OCI-LY1 (cell line): ENCODE results near the gene PGBD5.

ENCODE experiments used
- H2AFZ ChIP-seq: fragments of 200-600 bp; sonication (generic), shearing (Covaris generic); 2 replicates; pipeline ENCODE4 v1.6.0; 2014; ENCODE audit warnings: antibody characterized with exemption, mild to moderate bottlenecking, low read length
- H3F3A ChIP-seq: fragments of 200-600 bp; sonication (generic), shearing (Covaris generic); 2 replicates; pipeline ENCODE4 v1.6.0; 2014; ENCODE audit warnings: mild to moderate bottlenecking, antibody characterized with exemption, low read length, moderate library complexity; ENCODE audit not compliant: insufficient read depth
- H3K27ac ChIP-seq: fragments of 200-600 bp; sonication (generic); 2 replicates; pipeline ENCODE4 v1.5.1; 2014; ENCODE audit warnings: low read length, mixed run types, mild to moderate bottlenecking, low read depth; ENCODE audit not compliant: poor library complexity, severe bottlenecking
- H3K27me3 ChIP-seq: fragments of 200-600 bp; sonication (generic); 2 replicates; pipeline ENCODE4 v1.6.0; 2014; ENCODE audit warnings: antibody characterized with exemption, mild to moderate bottlenecking, low read length, moderate library complexity; ENCODE audit not compliant: insufficient read depth
- H3K36me3 ChIP-seq: fragments of 200-600 bp; sonication (generic); 2 replicates; pipeline ENCODE4 v1.6.1; 2014; ENCODE audit warnings: mild to moderate bottlenecking, antibody characterized with exemption, low read length, moderate library complexity, mixed read lengths; ENCODE audit not compliant: insufficient read depth
- H3K4me1 ChIP-seq: fragments of 200-600 bp; sonication (generic); 2 replicates; pipeline ENCODE4 v1.5.1; 2014; ENCODE audit warnings: mild to moderate bottlenecking, low read length, moderate library complexity; ENCODE audit not compliant: insufficient read depth, severe bottlenecking
- H3K4me2 ChIP-seq: fragments of 200-600 bp; sonication (generic), shearing (Covaris generic); 2 replicates; pipeline ENCODE4 v1.6.1; 2014; ENCODE audit warnings: low read length
- H3K4me3 ChIP-seq: fragments of 200-600 bp; sonication (generic); 2 replicates; pipeline ENCODE4 v1.5.1; 2014; ENCODE audit warnings: low read length, low read depth, mild to moderate bottlenecking, mixed read lengths; ENCODE audit not compliant: poor library complexity, severe bottlenecking
- H3K79me2 ChIP-seq: fragments of 200-600 bp; shearing (Covaris generic); 2 replicates; pipeline ENCODE4 v1.6.1; 2016; ENCODE audit warnings: mixed run types, low read length, mixed read lengths; ENCODE audit not compliant: insufficient read depth
- H3K9ac ChIP-seq: fragments of 200-600 bp; sonication (generic), shearing (Covaris generic); 2 replicates; pipeline ENCODE4 v1.6.1; 2014; ENCODE audit warnings: mild to moderate bottlenecking, low read length, mixed read lengths
- H3K9me2 ChIP-seq: fragments of 200-600 bp; sonication (generic), shearing (Covaris generic); 2 replicates; pipeline ENCODE4 v1.6.1; 2014; ENCODE audit warnings: low read depth, mild to moderate bottlenecking, low read length, mixed read lengths
- H3K9me3 ChIP-seq: fragments of 200-600 bp; shearing (Covaris generic); 2 replicates; pipeline ENCODE4 v1.6.1; 2014; ENCODE audit warnings: low read length, mixed read lengths
- H4K20me1 ChIP-seq: fragments of 200-600 bp; sonication (generic), shearing (Covaris generic); 2 replicates; pipeline ENCODE4 v1.6.0; 2016; ENCODE audit warnings: mild to moderate bottlenecking, low read length; ENCODE audit not compliant: insufficient read depth
- CTCF ChIP-seq: fragments of 200-600 bp; sonication (generic), shearing (Covaris generic); IDR thresholded peaks from 2 replicates; pipeline ENCODE4 v1.5.1; 2017; ENCODE audit warnings: mild to moderate bottlenecking, antibody characterized with exemption, low read length, moderate library complexity, mixed read lengths
- EZH2 ChIP-seq: fragments of 200-600 bp; sonication (generic), shearing (Covaris generic); IDR thresholded peaks from 2 replicates; pipeline ENCODE4 v1.8.0; 2017; ENCODE audit warnings: borderline replicate concordance, mixed run types, mild to moderate bottlenecking, antibody characterized with exemption, low read length, moderate library complexity, mixed read lengths

PGBD5 gene

DNA sequence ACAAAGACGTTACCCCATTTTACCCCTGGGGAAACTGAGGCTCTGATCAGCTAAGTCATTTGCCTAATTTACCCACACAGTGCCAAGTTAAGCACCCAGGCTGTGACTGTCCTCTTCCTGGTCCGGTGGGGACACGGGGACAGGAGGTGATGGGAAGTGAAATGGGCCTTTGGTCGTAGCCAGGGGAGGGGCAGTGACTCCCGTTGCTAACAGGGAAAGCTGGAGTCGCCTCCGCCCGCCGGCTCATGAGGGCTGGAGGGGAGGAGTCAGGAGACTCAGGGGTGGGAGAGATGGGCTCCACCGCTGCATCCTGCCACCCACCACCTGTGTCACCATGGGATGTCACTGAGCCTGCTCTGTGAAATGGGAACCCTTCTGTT is 139.3 kb downstream of the PGBD5 start:
- Histone ChIP-seq H4K20me1 (no peaks in the 10 kb centered on the region), H3K4me2 (no peak overlapping the region; the same call in 1 of the 2 replicates), H3K9me2 (no peaks in the 10 kb centered on the region), H3K4me1 (peaks cover 74% of the 10 kb centered on the region), H3K79me2 (no peaks in the 10 kb centered on the region), H3F3A (no peaks in the 10 kb centered on the region), H3K9ac (no peak overlapping the region; the same call in 1 of the 2 replicates), H3K36me3 (peaks cover 6% of the 10 kb centered on the region; the same call in 1 of the 2 replicates), H3K27me3 (no peaks in the 10 kb centered on the region), H3K4me3 (peak overlapping the region; percentile 5), H2AFZ (no peak overlapping the region), H3K9me3 (no peaks in the 10 kb centered on the region), H3K27ac (peak overlapping the region; percentile 71)
- TF ChIP-seq EZH2: no peak
- TF ChIP-seq CTCF: no peak

DNA sequence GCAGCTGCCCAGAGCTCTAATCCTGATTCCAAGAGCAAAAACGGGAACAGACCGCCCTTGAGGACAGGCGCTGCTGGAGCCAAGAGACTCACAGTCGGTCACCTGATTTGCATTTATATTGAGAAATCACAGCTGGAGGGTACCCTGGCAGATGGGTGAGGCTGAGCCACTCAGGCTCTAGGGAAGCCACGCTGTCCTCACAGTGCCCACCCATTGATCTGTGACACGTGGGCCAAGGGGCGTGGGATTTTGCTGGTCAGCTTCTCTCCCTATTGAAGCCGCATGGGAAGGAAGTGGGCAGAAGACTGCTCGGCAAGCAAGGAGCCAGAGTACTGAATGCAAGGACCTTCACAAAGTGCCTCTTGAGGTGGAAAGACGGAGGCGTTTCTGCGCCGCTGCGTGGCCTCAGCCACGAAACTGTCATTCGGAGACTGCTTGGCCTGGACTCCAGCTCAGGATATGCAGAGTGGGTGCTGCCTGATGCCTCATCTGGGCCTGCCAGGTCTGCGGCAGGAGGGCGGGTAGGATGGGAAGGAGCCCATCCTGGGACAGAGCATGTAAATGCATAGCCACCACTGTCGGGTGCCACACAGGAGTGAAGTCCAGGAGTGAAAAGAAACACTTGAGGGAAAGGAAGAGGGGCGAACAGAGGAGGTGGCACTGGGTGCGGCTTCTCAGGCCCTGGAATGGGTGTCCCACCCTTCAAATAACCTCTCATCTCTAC is 139.8 kb downstream of the PGBD5 start:
- Histone ChIP-seq H4K20me1 (no peaks in the 10 kb centered on the region), H2AFZ (no peak overlapping the region), H3K4me2 (peak overlapping the region; percentile 25; the same call in 1 of the 2 replicates), H3K4me3 (peak overlapping the region; percentile 5), H3F3A (no peaks in the 10 kb centered on the region), H3K9me3 (no peaks in the 10 kb centered on the region), H3K27ac (peak overlapping the region; percentile 71), H3K79me2 (no peaks in the 10 kb centered on the region), H3K27me3 (no peaks in the 10 kb centered on the region), H3K36me3 (peaks cover 6% of the 10 kb centered on the region; the same call in 1 of the 2 replicates), H3K9me2 (no peaks in the 10 kb centered on the region), H3K4me1 (peaks cover 74% of the 10 kb centered on the region), H3K9ac (no peak overlapping the region; the same call in 1 of the 2 replicates)
- no peak for TF ChIP-seq CTCF
- TF ChIP-seq EZH2: no peak

DNA sequence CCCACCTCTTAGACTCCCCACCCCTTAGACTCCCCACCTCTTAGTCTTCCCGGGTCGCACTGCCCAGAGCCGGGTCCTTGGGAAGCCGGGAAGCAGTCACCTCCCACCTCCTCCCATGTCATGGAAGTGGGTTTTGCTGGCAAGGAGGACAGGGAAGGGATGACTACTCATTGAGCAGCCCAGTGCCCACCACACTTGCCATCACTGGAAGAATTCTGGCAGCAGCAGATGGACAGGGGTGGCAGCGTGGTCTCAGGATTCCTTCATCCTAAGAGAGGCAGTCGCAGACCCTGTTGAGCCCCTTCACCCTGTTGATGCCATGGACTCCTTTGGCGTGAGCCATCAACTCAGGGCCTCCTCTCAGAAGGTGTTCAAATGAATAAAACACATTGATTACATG is 140.8 kb downstream of the PGBD5 start:
- Histone ChIP-seq H3K4me2 (no peak overlapping the region), H3K79me2 (no peaks in the 10 kb centered on the region), H3K4me3 (no peak overlapping the region), H3K36me3 (peaks cover 6% of the 10 kb centered on the region; the same call in 1 of the 2 replicates), H3K4me1 (peaks cover 74% of the 10 kb centered on the region), H3K9me3 (no peaks in the 10 kb centered on the region), H3K9me2 (no peaks in the 10 kb centered on the region), H3K27me3 (no peaks in the 10 kb centered on the region), H3F3A (no peaks in the 10 kb centered on the region), H4K20me1 (no peaks in the 10 kb centered on the region), H3K27ac (peak overlapping the region; percentile 71), H2AFZ (no peak overlapping the region), H3K9ac (no peak overlapping the region)
- TF ChIP-seq EZH2 (no peak), CTCF (no peak)
